Measurements from ENCODE around the gene SCFD2.

DNA sequence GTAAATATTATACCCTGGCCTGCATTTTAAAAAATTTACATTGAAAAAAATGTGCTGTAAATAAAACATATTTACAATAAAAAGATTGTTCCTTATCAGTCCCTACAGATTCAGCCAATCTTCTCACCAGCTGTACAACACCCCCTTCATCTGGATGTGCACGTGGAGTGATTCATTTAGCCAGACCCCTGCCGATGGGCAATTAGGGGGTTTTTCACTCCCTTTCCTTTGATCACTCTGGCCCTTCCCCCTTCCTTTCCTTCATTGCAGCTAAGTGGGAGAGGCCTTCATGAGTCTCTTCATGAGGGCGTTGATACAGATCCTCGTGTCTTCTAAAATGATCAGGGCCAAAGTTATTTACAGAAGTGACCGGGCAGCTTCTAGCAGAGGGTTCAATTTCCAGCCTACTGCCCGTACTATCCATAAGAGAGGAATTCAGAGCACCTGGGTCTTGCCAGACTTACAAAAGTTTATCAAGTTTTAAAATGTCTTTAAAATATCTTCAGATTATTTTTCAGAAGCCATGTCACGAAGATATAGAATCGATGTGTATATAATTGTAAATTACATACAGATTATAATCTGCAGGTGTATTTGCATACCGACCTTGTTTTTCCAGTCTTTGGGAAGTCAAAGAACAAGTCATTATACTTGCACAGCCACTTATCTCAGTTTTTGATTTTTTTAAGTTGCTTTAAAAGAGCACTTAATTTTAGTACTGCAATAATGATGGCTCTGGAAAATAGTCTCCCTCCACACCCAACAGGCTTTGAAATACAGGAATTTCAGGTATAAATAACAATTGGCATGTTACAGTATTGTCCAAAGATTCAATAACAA, 525.1 kb downstream of the SCFD2 start:
- TF ChIP-seq POLR2A (IDR thresholded peaks at IDR 0.05; ENCODE audit: low read depth, low read length): no peak
- TF ChIP-seq, protein P1, sequence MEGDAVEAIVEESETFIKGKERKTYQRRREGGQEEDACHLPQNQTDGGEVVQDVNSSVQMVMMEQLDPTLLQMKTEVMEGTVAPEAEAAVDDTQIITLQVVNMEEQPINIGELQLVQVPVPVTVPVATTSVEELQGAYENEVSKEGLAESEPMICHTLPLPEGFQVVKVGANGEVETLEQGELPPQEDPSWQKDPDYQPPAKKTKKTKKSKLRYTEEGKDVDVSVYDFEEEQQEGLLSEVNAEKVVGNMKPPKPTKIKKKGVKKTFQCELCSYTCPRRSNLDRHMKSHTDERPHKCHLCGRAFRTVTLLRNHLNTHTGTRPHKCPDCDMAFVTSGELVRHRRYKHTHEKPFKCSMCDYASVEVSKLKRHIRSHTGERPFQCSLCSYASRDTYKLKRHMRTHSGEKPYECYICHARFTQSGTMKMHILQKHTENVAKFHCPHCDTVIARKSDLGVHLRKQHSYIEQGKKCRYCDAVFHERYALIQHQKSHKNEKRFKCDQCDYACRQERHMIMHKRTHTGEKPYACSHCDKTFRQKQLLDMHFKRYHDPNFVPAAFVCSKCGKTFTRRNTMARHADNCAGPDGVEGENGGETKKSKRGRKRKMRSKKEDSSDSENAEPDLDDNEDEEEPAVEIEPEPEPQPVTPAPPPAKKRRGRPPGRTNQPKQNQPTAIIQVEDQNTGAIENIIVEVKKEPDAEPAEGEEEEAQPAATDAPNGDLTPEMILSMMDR (IDR thresholded peaks at IDR 0.05; ENCODE audit: extremely low read depth in 1 of 2, insufficient read depth in 1 of 2, low read depth in 1 of 2, low read length in 2 of 2): no peak
- TF ChIP-seq EZH2 (IDR thresholded peaks at IDR 0.05; ENCODE audit: borderline replicate concordance, low read depth, low read length, severe bottlenecking): no peak
- TF ChIP-seq, protein P2, sequence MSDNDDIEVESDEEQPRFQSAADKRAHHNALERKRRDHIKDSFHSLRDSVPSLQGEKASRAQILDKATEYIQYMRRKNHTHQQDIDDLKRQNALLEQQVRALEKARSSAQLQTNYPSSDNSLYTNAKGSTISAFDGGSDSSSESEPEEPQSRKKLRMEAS (IDR thresholded peaks at IDR 0.05; ENCODE audit: insufficient read depth, insufficient read length): no peak
- TF ChIP-seq POLR2AphosphoS5 (IDR thresholded peaks at IDR 0.05; ENCODE audit: insufficient read depth, low read depth, low read length): no peak
